H9 (cell line): ENCODE results near the gene ERC2. TPM values are rescaled to one million over a fixed set of nuclear protein-coding genes. Genes with fewer than 3 reads are reported as not detected.

ENCODE experiments used
- DNase-seq: peaks from one replicate; pipeline ENCODE4 v3.0.0-alpha.2; 2017
- H2AFZ ChIP-seq: one replicate; pipeline ENCODE4 v1.6.1; 2013; ENCODE audit warnings: mild to moderate bottlenecking, low read length, control low read depth, moderate library complexity
- H2AK5ac ChIP-seq: 2 replicates; pipeline ENCODE4 v1.6.1; 2013; ENCODE audit warnings: low read length, control low read depth, mixed read lengths; ENCODE audit not compliant: insufficient read length
- H2BK120ac ChIP-seq: one replicate; pipeline ENCODE4 v1.6.1; 2013; ENCODE audit warnings: low read depth, mild to moderate bottlenecking, low read length, control low read depth, inconsistent platforms; ENCODE audit not compliant: poor library complexity, severe bottlenecking
- H2BK12ac ChIP-seq: 2 replicates; pipeline ENCODE4 v1.6.1; 2013; ENCODE audit warnings: low read length, control low read depth, mixed read lengths, low read depth; ENCODE audit not compliant: insufficient read length
- H2BK15ac ChIP-seq: 2 replicates; pipeline ENCODE4 v1.6.1; 2013; ENCODE audit warnings: low read depth, low read length, control low read depth
- H2BK20ac ChIP-seq: one replicate; pipeline ENCODE4 v1.6.1; 2013; ENCODE audit warnings: low read depth, mild to moderate bottlenecking, low read length, control low read depth, inconsistent platforms; ENCODE audit not compliant: poor library complexity, severe bottlenecking
- H2BK5ac ChIP-seq: 2 replicates; pipeline ENCODE4 v1.6.1; 2013; ENCODE audit warnings: low read length, control low read depth, mixed read lengths; ENCODE audit not compliant: insufficient read length
- H3K14ac ChIP-seq: 2 replicates; pipeline ENCODE4 v1.6.1; 2013; ENCODE audit warnings: low read length, control low read depth; ENCODE audit not compliant: insufficient read depth
- H3K18ac ChIP-seq: 2 replicates; pipeline ENCODE4 v1.6.1; 2013; ENCODE audit warnings: low read depth, mild to moderate bottlenecking, mixed read lengths, low read length, control low read depth; ENCODE audit not compliant: insufficient read length
- H3K23ac ChIP-seq: 2 replicates; pipeline ENCODE4 v1.6.1; 2013; ENCODE audit warnings: low read length, control low read depth, mixed read lengths, low read depth; ENCODE audit not compliant: insufficient read length
- H3K23me2 ChIP-seq: 2 replicates; pipeline ENCODE4 v1.6.1; 2013; ENCODE audit warnings: low read depth, mild to moderate bottlenecking, mixed read lengths, low read length, control low read depth; ENCODE audit not compliant: insufficient read length, poor library complexity, severe bottlenecking
- H3K27ac ChIP-seq: 2 replicates; pipeline ENCODE4 v1.5.1; 2013; ENCODE audit warnings: low read length, control low read depth, mixed read lengths, low read depth; ENCODE audit not compliant: insufficient read length
- H3K27me3 ChIP-seq: 2 replicates; pipeline ENCODE4 v1.6.1; 2013; ENCODE audit warnings: low read length, control low read depth, inconsistent platforms; ENCODE audit not compliant: insufficient read depth
- H3K4ac ChIP-seq: 2 replicates; pipeline ENCODE4 v1.6.1; 2013; ENCODE audit warnings: low read depth, mild to moderate bottlenecking, control low read depth, inconsistent platforms, low read length, moderate library complexity
- H3K4me1 ChIP-seq: 2 replicates; pipeline ENCODE4 v1.6.1; 2013; ENCODE audit warnings: low read length, control low read depth, inconsistent platforms; ENCODE audit not compliant: insufficient read depth
- H3K4me2 ChIP-seq: 2 replicates; pipeline ENCODE4 v1.6.1; 2013; ENCODE audit warnings: low read length, control low read depth, mixed read lengths; ENCODE audit not compliant: insufficient read length, insufficient read depth
- H3K56ac ChIP-seq: 2 replicates; pipeline ENCODE4 v1.6.1; 2013; ENCODE audit warnings: low read depth, mild to moderate bottlenecking, mixed read lengths, low read length, control low read depth; ENCODE audit not compliant: insufficient read length
- H3K79me1 ChIP-seq: 2 replicates; pipeline ENCODE4 v1.6.1; 2013; ENCODE audit warnings: low read depth, mild to moderate bottlenecking, moderate library complexity, low read length, control low read depth, inconsistent platforms; ENCODE audit not compliant: insufficient read depth, poor library complexity, severe bottlenecking
- H3K79me2 ChIP-seq: 2 replicates; pipeline ENCODE4 v1.6.1; 2013; ENCODE audit warnings: low read length, control low read depth, inconsistent platforms; ENCODE audit not compliant: insufficient read depth
- H3K9ac ChIP-seq: 2 replicates; pipeline ENCODE4 v1.6.1; 2013; ENCODE audit warnings: low read length, control low read depth, mixed read lengths; ENCODE audit not compliant: insufficient read length; ENCODE audit errors: extremely low read depth
- H3K9me3 ChIP-seq: one replicate; pipeline ENCODE4 v1.6.1; 2013; ENCODE audit warnings: low read depth, low read length, inconsistent platforms; ENCODE audit not compliant: control insufficient read depth
- H3T11ph ChIP-seq: one replicate; pipeline ENCODE4 v1.6.1; 2013; ENCODE audit warnings: mild to moderate bottlenecking, low read length, control low read depth, inconsistent platforms
- H4K20me1 ChIP-seq: one replicate; pipeline ENCODE4 v1.6.1; 2013; ENCODE audit not compliant: control insufficient read depth, insufficient read length, insufficient read depth
- H4K5ac ChIP-seq: 2 replicates; pipeline ENCODE4 v1.6.1; 2013; ENCODE audit warnings: low read depth, mild to moderate bottlenecking, mixed read lengths, low read length, control low read depth; ENCODE audit not compliant: insufficient read length
- H4K8ac ChIP-seq: replicated peaks from 2 replicates; pipeline ENCODE4 v1.6.1; 2013; ENCODE audit warnings: low read length, control low read depth, mixed read lengths, low read depth; ENCODE audit not compliant: insufficient read length
- H4K91ac ChIP-seq: 2 replicates; pipeline ENCODE4 v1.6.1; 2013; ENCODE audit warnings: low read depth, mild to moderate bottlenecking, moderate library complexity, mixed read lengths, low read length, control low read depth; ENCODE audit not compliant: insufficient read length
- H3K27ac Mint-ChIP-seq, 3 experiments: 2 replicates in 2 of 3; 3 replicates in 1 of 3; pipeline ENCODE4 v1.8.0; 2020 to 2021; ENCODE audit warnings: mixed read lengths in 3 of 3, mild to moderate bottlenecking in 1 of 3, moderate library complexity in 1 of 3
- H3K27me3 Mint-ChIP-seq: 2 replicates; pipeline ENCODE4 v1.8.0; 2021; ENCODE audit warnings: low read depth, mild to moderate bottlenecking, moderate library complexity, mixed read lengths
- H3K36me3 Mint-ChIP-seq, 3 experiments: 2 replicates in 2 of 3; 3 replicates in 1 of 3; pipeline ENCODE4 v1.8.0; 2020 to 2021; ENCODE audit warnings: low read depth in 3 of 3, mixed read lengths in 3 of 3; ENCODE audit not compliant: insufficient read depth in 1 of 3
- H3K4me1 Mint-ChIP-seq, 2 experiments: 2 replicates each; pipeline ENCODE4 v1.8.0; 2020; ENCODE audit warnings: mixed read lengths in 2 of 2
- H3K4me3 Mint-ChIP-seq, 2 experiments: 2 replicates in 1 of 2; 3 replicates in 1 of 2; pipeline ENCODE4 v1.8.0; 2020 to 2021; ENCODE audit warnings: mild to moderate bottlenecking in 2 of 2, mixed read lengths in 2 of 2, moderate library complexity in 1 of 2
- H3K9me3 Mint-ChIP-seq, 2 experiments: 2 replicates in 1 of 2; 3 replicates in 1 of 2; pipeline ENCODE4 v1.8.0; 2020; ENCODE audit warnings: mild to moderate bottlenecking in 2 of 2, mixed read lengths in 2 of 2, moderate library complexity in 1 of 2
- WGBS: extraction: QIAGEN DNeasy Blood & Tissue Kit; methylation state at CpG from one replicate; pipeline ENCODE4 v1.1.7; 2013; ENCODE audit warnings: missing lambda C conversion rate, low lambda C conversion rate, mixed read lengths; ENCODE audit not compliant: insufficient read length; ENCODE audit errors: extremely low coverage; 5-methylcytosine and 5-hydroxymethylcytosine counted together
- total RNA-seq: library from RNA; stranded (reverse); gene quantifications from 2 replicates; pipeline ENCODE4 v1.2.1, GENCODE V29; 2021
- TF ChIP-seq, protein P1 (sequence below): fragments of 200-600 bp; sonication (generic); conservative IDR thresholded peaks from 3 replicates; pipeline ENCODE4 v1.8.0; 2021; ENCODE audit warnings: antibody characterized with exemption, mild to moderate bottlenecking

The ERC2 gene
- total RNA-seq, 1 experiment from 2014 or later, result 15.4 TPM

DNA sequence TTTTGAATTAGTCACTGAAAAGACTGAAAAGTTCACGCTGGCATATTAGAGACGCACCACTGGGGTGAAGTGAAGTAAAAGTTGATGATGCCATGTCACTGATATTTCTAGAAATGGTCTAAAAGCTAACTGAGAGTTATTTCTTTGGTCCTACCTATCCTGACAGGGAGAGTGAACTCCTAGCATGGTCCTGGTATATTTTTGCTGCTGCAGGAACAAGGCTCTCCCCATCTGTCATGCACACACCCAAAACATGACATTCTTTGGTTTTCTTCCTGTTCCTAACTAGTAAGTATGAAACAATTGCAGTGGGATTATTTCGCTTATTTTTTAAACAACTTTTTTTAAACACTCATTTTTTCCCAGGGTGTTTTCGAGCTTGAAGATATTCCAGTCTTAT, 466.7 kb downstream of the ERC2 start:
- H2BK120ac ChIP-seq, result no peak overlapping the region
- peak overlapping the region; percentile 54 to 95 (median 74); a peak in 5 of 7 replicates for H3K27ac Mint-ChIP-seq
- no CpG with 5 or more reads among the region's 4 CpGs for WGBS
- no peaks in the 10 kb centered on the region for H3K27me3 Mint-ChIP-seq
- no peak overlapping the region for H3T11ph ChIP-seq
- H3K14ac ChIP-seq, result no peak overlapping the region
- peaks cover 47 to 60% of the 10 kb centered on the region in 2 experiments for H3K4me1 Mint-ChIP-seq
- H3K4ac ChIP-seq, result no peak overlapping the region
- no peak overlapping the region for H2BK15ac ChIP-seq
- DNase-seq, result no peak
- no peak overlapping the region for H4K8ac ChIP-seq
- no peaks in the 10 kb centered on the region for H3K23me2 ChIP-seq
- peak overlapping the region; percentile 9 to 19; a peak in 3 of 5 replicates for H3K4me3 Mint-ChIP-seq
- H2BK5ac ChIP-seq, result no peak overlapping the region
- H3K9me3 ChIP-seq, result no peaks in the 10 kb centered on the region
- peaks cover 4% of the 10 kb centered on the region; the same call in 1 of the 2 replicates for H3K4me1 ChIP-seq
- no peak overlapping the region for H2BK20ac ChIP-seq
- no peak overlapping the region for H3K23ac ChIP-seq
- H3K27ac ChIP-seq, result no peak overlapping the region
- H4K91ac ChIP-seq, result no peak overlapping the region
- peak overlapping the region; percentile 3 for H3K4me2 ChIP-seq
- H3K9ac ChIP-seq, result no peak overlapping the region
- no peaks in the 10 kb centered on the region for H3K79me1 ChIP-seq
- H3K27me3 ChIP-seq, result no peaks in the 10 kb centered on the region
- H3K18ac ChIP-seq, result no peak overlapping the region
- H3K36me3 Mint-ChIP-seq, result no peaks in the 10 kb centered on the region
- no peak overlapping the region for H4K5ac ChIP-seq
- no peaks in the 10 kb centered on the region for H4K20me1 ChIP-seq
- no peak overlapping the region for H3K56ac ChIP-seq
- H3K9me3 Mint-ChIP-seq, result no peaks in the 10 kb centered on the region
- no peak overlapping the region for H2AK5ac ChIP-seq
- H2AFZ ChIP-seq, result no peak overlapping the region
- no peak overlapping the region for H2BK12ac ChIP-seq
- H3K79me2 ChIP-seq, result no peaks in the 10 kb centered on the region
- TF ChIP-seq, protein P1, sequence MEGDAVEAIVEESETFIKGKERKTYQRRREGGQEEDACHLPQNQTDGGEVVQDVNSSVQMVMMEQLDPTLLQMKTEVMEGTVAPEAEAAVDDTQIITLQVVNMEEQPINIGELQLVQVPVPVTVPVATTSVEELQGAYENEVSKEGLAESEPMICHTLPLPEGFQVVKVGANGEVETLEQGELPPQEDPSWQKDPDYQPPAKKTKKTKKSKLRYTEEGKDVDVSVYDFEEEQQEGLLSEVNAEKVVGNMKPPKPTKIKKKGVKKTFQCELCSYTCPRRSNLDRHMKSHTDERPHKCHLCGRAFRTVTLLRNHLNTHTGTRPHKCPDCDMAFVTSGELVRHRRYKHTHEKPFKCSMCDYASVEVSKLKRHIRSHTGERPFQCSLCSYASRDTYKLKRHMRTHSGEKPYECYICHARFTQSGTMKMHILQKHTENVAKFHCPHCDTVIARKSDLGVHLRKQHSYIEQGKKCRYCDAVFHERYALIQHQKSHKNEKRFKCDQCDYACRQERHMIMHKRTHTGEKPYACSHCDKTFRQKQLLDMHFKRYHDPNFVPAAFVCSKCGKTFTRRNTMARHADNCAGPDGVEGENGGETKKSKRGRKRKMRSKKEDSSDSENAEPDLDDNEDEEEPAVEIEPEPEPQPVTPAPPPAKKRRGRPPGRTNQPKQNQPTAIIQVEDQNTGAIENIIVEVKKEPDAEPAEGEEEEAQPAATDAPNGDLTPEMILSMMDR, result no peak
